HG03066 (cell line): ENCODE measurements around the gene ZNF618.

Source experiments
- ATAC-seq: cut with Tn5 transposase; IDR thresholded peaks from one replicate; pipeline ENCODE4 v1.9.1; 2021; ENCODE audit warnings: low read depth; ENCODE audit not compliant: unreplicated experiment

The ZNF618 gene, protein sequence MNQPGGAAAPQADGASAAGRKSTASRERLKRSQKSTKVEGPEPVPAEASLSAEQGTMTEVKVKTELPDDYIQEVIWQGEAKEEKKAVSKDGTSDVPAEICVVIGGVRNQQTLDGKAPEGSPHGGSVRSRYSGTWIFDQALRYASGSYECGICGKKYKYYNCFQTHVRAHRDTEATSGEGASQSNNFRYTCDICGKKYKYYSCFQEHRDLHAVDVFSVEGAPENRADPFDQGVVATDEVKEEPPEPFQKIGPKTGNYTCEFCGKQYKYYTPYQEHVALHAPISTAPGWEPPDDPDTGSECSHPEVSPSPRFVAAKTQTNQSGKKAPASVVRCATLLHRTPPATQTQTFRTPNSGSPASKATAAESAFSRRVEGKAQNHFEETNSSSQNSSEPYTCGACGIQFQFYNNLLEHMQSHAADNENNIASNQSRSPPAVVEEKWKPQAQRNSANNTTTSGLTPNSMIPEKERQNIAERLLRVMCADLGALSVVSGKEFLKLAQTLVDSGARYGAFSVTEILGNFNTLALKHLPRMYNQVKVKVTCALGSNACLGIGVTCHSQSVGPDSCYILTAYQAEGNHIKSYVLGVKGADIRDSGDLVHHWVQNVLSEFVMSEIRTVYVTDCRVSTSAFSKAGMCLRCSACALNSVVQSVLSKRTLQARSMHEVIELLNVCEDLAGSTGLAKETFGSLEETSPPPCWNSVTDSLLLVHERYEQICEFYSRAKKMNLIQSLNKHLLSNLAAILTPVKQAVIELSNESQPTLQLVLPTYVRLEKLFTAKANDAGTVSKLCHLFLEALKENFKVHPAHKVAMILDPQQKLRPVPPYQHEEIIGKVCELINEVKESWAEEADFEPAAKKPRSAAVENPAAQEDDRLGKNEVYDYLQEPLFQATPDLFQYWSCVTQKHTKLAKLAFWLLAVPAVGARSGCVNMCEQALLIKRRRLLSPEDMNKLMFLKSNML

DNA sequence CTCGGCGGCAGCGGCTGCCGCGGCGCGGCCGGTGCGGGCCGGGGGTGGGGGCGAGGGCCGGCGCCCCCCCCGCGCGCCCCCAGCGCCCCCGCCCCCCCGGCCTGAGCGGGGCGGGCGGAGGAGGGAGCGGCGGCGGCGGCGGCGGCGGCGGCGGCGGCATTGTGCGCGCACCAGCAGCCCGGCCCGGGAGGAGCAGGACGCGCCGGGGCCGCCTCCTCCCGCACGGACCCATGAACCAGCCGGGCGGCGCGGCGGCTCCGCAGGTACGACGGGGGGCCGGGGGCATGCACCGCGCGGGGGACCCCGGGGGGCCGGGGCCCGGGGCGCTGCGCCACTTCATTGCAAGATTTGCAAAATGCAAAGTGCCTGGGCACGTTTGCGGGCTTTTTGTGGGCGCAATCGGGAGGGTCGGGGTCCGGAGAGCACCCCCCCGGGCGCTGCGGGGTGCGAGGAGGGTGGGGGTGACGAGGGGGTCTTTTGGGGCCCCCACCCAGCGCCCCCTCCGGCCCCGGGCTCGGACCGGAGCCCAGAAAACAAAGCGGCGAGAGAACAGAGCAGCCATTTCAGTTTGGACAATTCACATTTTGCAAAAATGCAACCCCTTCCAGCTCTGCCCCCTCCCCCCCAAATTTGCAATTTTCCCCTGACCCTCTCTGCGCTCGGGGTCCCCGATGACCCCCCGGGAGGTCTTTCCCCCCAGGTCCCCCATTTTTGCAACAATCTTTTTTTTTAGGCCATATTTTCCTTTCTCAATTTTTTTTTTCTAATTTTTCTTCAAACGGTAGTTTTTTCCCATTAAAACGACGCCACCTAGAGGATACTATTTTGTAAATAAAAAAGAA lies at the start of gene ZNF618:
Gene ZNF618 (plus strand): TSS at position 159 of the 842 bp plus-strand sequence. CDS start 72 bp downstream, at position 231.
- no peak for ATAC-seq

DNA sequence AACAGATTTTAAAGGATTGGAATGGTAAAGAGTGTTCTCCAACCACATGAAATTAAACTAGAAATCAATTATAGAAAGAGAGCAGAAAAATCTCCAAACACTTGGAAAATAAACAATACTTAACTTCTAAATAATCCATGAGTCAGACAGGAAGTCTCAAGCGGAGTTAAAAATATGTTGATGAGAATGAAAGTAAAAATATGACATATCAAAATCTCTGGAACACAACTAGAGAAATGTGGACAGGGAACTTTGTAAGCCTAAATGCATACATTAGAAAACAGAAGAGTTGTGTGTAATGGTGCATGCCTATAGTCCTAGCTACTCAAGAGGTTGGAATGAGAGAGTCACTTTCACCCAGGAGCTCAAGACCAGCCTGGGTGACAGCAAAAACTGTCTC lies 47.9 kb upstream of the ZNF618 start:
- ATAC-seq: no peak

DNA sequence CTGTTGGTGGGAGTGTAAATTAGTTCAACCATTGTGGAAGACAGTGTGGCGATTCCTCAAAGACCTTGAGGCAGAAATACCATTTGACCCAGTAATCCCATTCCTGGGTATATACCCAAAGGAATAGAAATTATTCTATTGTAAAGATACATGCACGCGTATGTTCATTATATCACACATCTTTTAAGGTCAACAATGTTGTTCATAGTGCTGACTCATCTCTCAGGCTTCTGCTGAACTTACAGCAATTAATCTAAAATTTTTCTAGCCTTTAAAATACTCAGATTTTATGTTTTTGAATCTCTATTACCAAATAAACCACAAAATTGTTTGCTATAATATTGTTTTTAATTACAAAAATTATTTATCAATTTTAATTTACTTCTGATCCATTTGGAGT lies 38.8 kb upstream of the ZNF618 start:
- no peak for ATAC-seq

DNA sequence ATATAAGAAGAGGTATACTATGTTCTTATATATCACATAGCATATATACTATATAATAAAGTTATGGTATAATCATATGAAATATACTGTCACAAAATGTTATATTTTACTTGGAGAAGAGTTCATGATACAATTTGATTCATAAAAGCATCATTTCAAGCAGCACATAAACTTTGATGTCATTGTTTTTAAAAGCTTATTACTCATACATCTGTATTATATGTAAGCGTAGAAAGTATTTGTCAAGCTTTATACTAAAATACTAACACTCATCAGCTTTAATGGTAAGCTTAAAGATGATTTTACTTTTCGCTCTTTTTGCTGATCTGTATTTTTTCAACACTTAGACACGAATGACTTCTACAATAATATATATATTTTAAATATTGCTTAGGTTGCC lies 34.0 kb upstream of the ZNF618 start:
- no peak for ATAC-seq

DNA sequence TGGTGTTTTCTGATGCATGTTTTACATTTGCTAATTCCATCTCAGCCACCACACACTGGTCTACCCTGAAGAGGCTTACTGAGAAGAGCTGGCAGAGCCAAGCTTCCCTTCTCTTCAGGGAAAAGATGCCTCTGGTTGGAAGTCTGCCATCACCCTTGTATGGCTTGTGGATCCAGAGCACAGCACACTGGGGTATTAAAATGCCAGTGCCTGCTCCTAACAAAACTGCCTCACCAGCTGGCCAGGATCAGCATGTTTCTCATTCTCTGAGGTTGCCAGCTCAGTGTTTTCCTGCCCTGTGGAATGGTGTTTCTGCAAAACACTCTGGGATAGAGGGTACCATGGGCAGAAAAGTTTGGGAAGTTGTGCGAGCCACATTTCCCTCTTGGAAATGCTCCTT lies 31.6 kb upstream of the ZNF618 start:
- ATAC-seq: no peak

DNA sequence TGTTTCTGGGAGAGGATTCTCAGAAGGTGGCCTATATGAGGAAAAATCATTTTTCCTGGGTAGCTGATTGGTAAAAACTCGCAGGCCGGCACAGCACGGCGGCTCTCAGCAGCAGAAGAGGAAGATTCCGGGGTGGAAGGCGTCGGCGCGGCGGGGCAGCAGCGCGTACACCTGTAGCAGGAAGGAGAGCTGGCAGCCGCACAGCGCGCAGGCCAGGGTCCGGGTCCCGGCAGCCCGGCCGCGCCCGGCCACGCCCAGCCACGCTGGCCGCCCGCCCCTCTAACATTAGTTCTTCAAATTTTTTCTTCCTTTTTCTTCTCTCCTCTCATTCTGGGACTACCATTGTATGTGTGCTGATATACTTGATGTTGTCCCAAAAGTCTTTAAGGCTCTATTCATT lies 24.8 kb upstream of the ZNF618 start:
- no peak for ATAC-seq

DNA sequence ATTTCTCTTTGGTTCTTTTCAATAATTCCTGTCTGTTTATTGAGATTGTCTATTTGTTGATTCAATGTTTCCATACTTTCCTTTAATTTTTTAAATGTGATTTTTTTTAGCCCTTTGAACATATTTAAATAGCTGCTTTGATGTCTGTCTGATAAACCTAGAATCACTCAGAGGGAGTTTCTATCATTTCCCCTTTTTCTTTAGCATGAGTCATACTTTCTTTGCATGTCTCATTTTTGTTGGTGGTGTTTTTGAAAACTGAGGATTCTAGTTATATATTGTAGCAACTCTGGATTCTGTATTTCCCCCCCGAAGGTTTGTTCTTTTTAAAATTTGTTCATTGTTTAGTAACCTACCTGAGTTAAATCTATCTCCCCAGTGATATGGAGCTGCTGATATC lies 24.2 kb upstream of the ZNF618 start:
- ATAC-seq: no peak

DNA sequence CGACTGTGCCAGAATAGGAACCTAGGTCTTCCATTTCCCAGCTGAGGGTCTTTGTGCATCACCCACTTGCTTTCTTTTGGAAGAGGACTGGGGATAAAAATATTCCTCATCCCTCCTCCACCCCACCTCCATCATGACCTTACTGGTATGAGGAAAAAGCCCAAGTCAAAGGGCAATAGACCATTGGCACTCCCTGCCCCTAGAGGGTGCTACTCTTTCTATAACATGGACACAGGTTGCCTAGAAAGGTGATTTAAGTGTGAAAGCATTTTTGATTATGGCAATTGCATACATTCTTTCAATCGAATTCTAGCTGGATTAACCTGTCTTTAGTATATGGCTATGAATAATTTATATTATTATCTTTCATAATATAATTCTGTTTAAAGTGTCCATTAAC lies 22.8 kb upstream of the ZNF618 start:
- ATAC-seq: no peak

DNA sequence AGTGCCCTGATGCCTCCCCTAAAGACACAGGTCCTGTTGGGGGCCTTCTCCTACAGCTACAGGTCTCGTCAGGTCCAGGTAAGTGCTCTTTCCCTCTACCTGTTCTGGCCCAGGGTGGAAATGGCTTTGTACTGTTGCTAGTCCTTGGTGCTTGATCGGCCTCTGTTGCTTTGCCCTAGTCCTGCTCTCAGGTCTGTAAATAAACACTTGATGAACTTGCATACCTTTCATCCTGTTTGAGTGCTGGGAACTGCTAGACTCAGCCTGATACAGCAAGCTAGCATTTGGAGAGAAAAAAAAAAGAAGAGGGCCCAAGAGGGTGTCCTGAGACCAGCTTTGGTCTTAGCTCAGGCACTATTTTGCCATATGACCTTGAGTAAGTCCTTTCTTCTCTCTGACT lies 21.8 kb upstream of the ZNF618 start:
- ATAC-seq: no peak

DNA sequence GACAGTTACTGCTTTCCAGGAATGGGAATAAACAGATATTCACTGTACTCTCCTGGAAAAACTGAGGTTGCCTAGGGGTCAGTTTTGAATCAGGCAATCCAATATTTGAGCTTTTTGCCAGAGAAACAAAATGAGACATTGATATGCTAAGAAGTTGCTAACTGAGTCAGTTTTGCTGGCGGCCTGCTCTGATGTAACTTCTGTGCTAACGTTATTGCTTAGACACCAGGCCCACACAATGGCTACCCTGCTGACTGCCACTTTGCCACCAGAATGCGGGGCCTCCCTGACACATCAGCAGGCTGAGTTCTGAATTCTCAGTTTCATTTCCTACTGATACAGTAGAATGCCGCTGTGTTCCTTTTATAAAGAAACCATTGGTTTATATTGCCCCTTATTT lies 18.2 kb upstream of the ZNF618 start:
- no peak for ATAC-seq

DNA sequence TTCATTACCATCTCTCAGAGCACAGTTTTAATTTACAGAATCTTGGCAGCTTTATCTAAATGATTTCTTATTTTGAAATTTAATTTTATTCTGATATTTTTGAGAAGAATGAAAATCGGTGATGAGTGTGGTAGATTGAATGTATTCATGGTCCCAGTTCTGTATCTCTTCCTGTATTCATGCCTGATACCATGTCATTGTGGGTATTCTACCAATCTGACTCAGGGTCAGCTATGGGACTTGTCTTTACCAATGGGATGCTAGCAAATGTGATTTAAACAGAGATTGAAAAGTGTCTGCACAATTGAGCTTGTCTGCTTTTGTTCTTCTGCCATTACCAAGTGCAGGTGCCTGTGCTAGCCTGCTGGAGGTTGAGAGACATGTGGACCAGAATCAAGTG lies 17.8 kb upstream of the ZNF618 start:
- no peak for ATAC-seq

DNA sequence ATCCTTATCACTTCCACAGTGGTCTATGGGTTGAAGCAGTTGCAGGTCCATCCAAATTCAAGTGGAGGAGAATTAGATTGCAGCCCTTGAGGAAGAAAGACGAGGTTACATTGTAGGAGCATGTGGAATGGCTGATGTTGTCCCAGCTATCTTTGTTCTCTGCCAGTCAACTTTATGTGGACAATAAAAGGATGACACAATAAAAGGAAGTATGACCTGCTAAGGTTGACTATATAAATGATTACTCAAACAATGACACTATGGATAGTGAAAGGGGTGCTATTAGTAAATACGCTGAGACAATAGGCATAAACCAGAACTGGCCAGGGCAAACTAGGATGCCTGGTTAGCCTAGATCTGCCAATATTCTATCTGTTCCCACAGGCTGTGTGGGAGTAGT lies 12.8 kb upstream of the ZNF618 start:
- no peak for ATAC-seq

DNA sequence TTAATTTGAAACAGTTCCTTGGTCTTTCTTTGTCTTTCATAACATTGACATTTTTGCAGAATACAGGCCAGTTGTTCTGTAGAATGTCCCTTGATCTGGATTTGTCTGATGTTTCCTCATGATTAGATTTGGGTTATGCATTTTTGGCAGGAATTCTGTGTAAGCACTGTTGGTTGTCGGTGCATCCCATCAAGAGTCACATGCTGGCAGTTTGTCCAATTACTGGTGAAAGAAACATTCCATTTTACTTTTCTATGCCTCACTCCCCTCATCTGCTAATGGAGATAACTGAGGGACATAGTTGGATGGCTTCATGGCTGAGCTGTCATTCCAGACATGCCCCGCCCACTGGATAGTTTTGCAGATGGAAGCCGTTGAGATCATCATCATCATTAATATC lies 7.6 kb upstream of the ZNF618 start:
- ATAC-seq: no peak

DNA sequence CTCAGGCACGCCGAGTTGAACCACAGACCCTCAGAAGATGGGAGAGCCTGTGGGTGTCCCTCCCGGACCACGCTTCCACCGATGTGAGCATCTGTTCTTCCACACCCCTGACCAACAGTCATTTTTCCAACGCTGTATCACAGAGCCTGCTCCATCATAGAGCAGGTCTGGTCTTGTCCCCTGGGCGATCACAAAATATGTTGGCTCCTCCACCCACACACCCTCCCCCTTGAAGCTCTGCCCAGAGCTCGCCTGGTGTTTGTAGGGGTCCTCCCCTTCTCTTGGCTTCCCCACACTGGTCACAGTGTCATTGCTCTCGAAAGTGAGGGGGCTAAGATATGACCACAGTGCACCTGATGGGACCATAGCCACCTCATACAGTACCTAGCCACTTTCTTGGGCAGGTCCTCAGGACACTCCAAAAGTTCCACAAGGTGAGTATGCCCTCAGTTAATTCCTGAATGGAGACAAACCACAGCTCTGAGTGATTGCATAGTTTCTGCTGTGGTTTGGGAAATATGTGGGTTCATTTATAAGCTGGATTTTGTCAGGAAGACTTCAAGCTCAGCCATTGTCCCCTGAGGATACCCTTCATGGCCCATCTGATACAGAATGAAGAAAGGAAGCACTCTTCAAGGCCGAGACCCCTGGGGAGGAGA lies 3.5 kb upstream of the ZNF618 start:
- ATAC-seq: no peak

DNA sequence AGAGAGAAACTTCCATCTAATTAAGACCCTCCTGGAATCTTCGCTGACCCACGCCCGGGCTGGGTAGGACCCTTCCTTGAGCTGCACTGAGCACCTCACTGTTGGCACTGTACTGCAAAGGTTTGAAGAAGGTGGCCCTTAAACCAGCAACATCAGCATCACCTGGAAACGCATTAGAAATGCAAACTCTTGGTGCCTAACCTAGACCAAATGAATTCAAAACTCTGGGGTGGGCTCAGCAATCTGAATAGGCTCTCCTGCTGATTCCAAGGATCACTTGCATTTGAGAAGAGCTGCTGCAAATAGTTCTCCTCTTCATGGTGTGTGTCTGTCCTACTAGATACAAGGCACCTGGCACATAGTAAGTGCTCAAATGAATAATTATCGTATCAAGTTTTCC lies 2.7 kb upstream of the ZNF618 start:
- ATAC-seq: no peak

DNA sequence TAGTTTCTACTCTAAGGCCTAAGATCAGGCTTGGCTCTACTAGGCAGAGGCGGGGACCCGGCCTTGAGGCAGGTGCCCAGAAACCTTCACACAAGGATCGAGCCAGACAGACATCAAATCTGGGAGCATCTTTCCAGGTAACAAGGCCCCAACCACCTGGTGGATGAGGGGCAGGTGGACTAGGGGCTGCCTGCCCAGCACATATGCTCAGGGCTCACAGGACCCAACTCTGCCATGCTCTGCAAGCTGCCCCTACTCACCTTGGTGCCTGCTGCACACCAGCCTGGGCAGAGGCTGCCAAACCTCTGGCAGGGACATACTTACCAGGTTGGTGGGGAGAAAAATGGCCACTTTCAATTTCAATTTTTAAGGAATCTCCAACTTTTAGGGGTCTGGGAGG lies 2.2 kb upstream of the ZNF618 start:
- ATAC-seq: no peak

DNA sequence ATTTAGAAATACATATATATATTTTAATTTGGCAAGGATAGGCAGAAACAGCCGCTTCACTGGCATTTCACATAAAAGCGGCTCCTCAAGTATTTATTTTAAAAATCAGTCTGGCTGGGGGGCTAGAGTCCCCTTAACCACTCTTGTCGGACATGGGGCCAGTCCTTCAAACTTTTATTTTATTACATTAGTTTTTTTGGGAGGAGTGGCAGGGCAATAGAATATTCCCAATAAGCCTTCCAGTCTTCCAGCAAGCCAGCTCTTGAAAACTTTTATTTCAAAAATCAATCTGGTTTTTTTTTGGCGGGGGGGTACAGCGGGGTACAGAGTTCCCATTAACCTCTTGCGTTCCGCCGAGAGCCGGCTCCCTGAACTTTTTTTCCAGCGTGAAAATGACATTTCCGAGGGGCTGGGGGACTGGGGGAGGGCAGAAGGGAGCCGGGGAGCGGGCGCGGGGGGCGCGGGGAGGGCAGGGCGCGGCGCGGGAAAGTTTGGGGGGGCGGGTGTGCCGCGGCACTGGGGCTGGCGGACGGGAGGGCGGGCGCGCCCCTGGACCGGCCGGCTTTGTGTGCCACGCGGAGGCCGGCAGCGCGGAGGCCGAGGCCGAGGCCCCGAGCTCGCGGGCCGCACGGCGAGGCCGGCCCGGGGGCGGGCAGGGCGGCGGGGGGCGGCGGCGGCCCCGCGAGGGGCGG lies 504 bp upstream of the ZNF618 start:
- no peak for ATAC-seq

DNA sequence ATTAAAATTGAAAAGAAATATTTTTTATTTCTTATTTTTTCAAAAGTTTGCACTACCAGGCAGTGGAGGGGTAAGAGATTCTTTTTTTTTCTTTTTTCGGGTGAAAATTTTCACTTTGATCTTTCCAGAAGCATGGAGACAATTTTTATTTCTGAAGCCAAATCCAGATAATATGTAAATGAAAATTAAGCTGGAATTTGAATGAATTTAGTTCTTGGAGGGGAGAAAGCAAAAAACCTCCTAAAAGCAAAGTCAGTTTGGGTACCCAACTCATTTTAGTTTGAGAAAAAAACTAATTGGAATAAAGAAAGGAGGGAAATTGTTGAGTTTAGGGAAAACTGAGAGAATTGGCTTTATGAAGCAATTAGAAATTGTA lies 872 bp downstream of the ZNF618 start:
- no peak for ATAC-seq

DNA sequence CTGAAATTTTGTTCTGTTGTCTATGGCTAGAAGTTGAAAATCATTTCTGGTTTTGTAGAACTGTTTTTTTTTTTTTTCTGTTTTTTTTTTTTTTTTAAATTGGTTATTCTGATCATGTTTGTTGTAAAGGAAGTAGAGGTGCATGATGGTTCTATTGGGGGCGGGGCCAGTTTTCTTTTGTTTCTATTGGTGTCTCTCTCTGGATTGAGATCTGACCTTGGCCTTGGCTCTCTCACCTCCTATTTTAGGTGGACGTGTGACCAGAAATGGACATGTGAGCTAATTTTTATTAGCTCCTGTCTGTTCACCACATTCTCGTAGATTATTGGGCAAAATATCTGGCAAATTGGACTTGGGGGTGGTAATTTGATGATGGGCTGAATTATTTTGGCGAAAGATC lies 3.2 kb downstream of the ZNF618 start:
- ATAC-seq: no peak

DNA sequence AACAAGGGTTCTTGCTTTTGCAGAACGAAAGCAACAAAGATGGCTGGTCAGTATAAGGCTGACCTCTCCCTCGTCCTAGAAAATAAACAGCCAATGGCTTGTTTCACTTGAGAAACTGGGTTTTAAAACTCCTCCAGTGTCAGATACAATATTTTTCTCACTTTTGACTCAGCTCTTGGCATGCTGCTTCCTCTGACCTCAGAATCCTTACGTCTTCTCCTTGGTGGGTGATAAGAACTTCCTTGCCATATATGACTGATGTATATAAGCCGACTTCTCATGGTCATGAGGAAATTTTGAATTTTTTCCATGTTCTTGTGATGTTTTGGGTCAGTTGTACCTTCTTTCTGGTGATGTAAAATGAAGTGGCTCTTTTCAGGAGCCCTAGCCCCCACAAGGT lies 3.8 kb downstream of the ZNF618 start:
- no peak for ATAC-seq
